GM18870 (cell line): Measurements from ENCODE around the gene ATP6V1E1.

Source experiments
- ATAC-seq: cut with Tn5 transposase; IDR thresholded peaks from one replicate; pipeline ENCODE4 v1.9.1; 2021; ENCODE audit warnings: moderate library complexity; ENCODE audit not compliant: unreplicated experiment

ATP6V1E1 gene

DNA sequence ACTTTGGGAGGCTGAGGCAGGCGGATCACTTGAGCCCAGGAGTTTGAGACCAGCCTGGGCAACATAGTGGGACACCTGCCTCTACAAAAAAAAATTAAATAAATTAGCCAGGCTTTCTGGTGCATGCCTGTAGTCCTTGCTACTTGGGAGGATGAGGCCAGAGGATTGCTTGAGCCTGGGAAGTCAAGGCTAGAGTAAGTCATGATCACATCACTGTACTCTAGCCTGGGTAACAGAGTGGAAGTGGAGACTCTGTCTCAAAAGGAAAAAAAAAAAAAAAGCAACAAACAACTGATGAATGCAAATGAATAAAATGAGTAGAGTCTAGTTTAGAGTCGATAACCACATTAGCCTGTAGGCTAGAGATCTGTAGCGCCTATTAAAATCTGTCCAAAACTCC is 6.1 kb upstream of the ATP6V1E1 start:
- no peak for ATAC-seq

DNA sequence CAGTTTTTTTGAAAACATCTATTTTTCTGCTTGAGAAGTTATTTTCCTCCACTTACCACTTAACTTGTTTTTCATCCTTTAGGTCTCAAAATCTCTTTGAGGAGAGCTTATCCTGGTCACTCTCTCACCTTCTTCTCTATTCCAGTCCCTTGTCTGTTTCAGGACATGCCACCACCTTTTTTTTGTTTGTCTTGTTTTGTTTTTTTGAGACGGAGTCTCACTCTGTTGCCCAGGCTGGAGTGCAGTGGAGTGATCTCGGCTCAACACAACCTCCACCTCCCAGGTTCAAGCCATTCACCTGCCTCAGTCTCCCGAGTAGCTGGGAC is 5.4 kb upstream of the ATP6V1E1 start:
- ATAC-seq = no peak

DNA sequence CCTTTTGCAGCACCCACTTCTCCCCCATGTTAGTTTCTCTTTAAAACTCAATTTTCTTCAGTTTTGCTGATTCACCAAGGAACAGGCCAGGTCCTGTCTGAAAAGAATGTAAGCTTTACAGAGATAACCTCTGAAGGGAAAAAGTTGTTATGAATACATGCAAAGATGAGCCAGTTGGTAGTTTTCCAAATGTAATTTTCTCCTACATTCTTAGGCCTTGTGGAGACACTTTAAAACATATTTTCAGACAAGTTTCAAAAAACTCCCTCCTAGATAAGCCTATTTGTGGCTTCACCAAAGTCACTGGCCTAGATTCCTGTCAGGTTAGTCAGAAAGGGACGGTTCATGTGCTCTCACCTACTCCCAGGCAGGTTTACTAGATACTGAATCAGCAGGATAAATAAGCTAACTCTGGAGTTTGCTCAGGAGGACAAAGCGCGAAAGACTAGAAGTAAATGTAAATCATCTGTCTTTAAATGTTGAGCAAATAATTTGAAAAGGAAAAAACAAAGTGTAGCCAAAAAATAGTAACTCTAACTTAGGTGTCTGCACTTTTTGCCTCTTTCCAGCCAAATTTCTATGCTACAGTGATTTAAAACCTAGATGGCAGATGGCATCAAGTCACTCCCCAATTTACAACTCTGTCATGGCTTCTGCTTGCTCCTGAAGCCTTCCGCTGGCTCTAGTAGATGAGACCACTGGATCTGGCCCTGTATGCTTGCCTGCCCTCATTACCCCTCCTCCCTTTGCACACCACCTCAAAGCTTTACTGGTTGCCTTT is 4.9 kb upstream of the ATP6V1E1 start:
- ATAC-seq = no peak

DNA sequence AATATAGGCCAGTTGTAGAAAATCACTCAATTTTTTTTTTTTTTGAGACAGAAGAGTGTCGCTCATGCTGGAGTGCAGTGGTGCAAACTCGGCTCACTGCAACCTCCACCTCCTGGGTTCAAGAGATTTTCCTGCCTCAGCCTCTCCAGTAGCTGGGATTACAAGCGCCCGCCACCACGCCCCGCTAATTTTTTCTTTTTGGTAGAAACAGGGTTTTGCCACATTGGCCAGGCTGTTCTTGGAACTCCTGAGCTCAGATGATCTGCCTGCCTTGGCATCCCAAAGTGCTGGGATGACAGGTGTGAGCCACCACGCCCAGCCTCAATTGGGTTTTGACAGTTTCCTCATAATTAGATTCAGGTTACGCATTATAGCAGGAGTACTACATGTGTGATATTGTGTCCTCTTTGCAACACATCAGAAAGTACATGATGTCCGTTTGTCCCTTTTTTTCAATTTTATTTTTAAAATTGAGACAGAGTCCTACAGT is 2.6 kb upstream of the ATP6V1E1 start:
- no peak for ATAC-seq

DNA sequence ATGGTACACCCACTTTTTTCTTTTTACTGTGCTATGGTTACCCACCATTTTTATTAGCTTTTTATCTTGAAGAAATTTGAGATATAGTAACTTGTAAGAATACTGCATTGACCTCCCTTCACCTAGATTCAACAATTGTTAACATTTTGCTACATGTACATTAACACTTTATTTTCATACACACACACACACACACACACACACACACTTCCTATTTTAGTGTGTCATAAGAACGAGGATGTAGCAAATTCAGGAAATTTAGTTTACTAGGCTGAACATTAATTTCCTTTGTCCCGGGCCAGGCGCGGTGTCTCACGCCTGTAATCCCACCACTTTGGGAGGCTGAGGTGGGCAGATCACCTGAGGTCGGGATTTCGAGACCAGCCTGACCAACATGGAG is 1.1 kb upstream of the ATP6V1E1 start:
- ATAC-seq = no peak

DNA sequence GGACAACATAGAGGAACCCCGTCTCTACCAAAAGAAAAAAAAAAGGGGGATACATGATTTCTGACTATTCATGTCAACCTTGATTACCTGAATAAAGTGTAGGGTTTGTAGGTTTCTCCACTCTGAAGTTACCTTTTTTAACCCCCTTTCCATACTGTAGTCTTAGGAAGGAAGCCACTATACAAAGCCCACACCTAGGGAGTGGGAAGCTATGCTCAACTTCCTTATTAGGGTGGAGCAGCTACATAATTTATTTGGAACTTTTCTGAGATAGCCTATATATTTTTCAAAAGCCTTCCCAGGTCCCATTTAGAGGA is 582 bp upstream of the ATP6V1E1 start:
- ATAC-seq = no peak

DNA sequence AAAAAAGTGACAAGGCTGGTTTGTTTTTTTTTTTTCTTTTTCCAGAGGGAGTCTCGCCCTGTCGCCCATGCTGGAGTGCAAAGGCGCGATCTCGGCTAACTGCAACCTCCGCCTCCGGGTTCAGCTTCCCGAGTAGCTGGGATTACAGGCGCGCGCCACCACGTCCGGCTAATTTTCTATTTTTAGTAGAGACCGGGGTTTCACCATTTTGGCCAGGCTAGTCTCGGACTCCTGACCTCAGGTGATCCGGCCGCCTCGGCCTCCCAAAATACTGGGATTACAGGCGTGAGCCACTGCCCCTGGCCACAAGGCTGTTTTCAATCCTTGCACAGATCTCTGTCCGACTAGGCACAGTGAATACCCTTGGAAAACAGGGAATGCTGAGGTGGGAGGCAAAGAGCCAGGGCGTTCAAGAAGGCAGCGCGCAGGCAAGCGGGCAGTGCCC is 566 bp downstream of the ATP6V1E1 start:
- ATAC-seq = no peak

DNA sequence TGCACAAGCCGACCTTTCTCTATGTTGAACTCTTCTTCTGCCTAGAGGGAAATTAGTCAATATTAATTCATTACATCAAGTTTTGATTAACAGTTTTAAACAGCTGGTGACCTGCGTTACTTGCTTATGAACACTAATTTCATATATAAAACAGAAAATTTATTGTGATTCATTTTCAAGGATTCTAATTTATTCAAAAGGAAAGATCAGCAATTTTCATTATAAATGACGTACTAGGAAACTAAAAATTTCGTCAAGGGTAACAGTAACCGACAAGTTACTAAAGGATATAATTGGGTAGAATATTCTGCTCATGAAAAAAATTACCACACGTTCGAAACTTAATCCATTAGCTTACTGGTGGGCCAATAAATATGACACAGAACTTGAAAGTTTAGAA is 15.3 kb downstream of the ATP6V1E1 start:
- ATAC-seq = no peak

DNA sequence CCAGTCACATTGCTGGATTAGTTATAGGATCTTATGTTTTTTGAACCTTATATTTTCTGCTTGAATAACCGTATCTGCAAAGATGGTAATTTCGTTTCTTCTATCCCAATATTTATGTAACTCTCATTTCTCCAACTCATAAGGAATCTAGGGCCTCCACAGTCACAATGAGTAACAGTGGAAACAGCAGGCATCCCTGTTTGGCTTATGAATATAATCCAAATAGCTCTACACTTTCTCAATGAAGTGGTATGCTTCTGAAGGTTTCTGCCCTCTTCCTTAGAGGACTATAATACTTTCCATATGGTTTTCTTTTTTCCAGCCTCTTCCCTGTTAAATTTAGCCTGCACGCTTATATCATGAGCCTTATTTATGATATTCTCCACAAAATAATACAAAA is 16.5 kb downstream of the ATP6V1E1 start:
- no peak for ATAC-seq

DNA sequence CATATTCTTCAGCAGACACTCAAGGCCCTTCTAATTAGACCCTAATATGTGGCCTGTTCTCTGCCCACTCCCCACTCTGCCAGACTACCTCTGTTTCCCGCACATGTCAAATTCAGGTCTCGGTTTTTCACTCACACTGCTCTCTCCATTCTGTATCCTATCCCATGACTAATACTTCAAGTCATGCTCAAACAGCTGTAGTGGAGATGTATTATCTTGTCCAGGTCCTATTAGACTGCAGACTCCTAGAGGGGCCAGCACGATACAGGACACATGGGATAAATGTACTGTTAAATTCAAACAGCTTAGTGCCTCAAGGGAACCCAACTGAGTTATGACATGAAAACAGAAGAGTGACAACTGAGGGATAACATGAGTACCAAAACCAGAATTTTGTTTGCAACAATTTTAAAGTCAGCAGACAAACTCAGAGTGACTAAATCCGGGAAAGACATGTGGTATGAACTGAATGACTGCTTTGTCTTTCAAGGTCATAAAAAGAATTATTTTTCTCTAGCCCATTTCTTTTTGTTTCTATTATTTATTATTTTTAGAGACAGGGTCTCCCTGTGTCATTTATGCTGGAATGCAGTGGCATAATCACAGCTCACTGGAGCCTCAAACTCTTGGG is 20.5 kb downstream of the ATP6V1E1 start:
- ATAC-seq = no peak

DNA sequence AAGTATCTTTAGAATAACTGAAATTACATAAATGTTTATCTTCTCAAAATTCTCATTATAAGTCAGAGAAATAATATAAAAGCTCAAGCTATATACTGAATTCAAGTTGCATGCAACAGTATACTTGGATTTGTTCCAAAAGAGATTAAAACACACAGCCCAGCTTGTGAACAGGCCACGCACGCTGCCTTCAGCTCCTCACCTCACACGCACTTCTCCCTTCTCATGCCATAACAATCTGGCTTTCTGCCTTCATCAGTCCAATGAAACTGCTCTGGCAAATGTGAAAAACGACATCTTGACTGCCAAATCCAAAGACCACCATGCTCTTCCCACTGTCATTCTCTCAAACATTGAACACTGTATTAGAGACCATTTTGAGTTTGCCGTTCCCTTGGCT is 22.1 kb downstream of the ATP6V1E1 start:
- no peak for ATAC-seq

DNA sequence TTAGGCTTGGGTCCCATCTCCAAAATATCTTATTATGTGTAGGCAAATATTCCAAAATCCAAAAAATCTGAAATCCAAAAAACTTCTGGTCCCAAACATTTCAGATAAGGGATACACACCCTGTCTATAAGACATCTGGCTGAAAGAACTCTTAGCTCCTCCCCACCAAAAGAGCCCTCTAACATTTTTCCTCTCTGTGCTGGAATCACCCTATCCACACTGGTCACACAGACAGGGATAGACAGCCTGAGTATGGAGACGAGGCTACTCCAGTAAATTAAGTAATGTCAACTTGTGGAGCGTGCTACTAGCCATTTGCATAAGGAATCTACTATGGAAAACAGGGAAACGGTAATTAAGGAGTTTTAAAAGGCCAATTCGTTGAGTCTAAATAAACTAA is 24.9 kb downstream of the ATP6V1E1 start:
- ATAC-seq = no peak

DNA sequence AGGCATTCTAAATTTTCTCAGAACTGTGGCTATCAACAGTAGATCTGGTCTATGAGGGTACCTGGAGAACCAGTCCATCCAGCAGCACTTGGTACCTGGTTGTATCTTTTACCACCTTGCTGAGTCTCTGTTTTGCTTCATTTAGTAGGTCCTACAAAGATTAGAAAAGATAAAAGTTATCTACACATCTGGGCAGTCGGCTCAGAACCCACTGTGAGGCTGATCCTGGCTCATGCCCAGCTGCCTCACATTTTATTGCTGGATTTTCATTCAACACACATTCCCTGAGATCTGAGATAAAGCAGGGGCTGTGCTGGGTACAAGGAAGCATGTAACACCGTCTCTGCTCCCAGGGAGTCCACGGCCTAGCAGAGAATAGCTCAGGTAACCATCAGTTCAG is 27.5 kb downstream of the ATP6V1E1 start:
- no peak for ATAC-seq

DNA sequence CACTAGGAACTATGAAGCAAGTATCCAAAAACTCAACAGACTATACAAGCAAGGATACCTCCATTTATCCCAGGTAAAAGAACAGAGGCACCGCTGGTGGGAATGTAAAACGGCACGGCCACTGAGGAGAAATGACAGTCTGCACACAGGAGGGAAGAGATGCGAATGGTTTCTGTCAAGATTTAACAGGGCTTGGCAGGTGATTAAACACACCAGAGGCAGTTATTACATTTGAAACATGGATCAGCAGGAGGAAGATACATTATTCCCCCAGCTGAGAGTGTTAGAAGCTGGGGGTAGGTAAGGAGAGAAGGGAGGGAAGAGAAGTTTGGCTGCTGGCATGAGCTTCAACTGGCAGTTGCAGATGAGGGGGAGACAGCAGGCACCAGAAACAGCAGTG is 30.2 kb downstream of the ATP6V1E1 start:
- no peak for ATAC-seq

DNA sequence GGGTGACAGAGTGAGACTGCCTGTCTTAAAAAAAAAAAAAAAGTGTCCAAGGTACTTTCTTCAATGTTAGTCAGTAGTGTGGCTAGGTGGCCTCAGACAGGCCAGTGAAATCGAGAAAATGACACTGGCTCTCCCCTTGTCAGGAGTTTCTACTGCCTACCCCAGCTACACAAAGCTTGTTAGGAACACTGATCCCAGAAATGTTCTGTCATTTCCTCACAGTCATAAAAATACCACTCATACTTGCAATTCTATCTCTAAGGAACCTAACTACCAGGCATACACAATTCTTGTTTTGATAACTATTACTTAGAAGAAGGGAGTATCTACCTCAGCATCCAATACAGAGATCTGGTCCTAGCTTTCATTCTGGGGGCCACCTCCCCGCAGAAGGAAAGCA is 31.3 kb downstream of the ATP6V1E1 start:
- no peak for ATAC-seq

DNA sequence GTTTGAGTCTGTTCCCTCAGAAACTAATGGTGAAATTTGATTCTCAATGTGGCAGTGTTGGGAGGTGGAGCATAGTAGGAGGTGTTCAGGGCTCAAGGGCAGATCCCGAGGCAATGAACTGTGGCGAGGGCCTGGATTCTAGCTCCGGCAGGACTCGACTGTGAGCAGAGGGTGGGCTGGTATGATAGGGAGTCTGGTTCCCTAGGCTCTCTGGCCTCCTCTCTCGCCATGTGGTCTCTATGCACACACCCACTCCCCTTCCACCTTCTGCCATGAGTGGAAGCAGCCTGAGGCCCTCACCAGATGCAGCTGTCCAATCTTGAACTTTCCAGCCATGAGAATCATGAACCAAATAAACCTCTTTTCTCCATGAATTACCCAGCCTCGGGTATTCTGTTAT is 32.3 kb downstream of the ATP6V1E1 start:
- ATAC-seq = no peak

DNA sequence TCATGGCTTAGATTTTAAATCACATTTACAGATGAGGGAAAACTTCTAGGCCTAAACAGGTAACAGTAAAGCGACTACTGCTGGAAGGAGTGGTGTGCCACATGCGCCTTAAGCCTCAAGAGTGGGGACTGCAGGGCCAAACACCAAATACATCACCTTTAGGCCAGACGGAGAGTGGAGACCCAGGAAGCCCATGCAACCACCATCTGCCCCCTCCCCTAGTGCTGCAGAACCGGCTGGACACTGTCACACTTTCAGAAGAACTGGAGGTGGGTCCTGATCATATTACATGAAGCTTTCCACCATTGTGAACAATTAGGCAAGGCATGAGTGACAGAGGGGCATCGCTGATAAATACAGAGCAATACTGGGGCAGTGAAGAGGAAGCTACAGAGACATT is 36.3 kb downstream of the ATP6V1E1 start:
- no peak for ATAC-seq

DNA sequence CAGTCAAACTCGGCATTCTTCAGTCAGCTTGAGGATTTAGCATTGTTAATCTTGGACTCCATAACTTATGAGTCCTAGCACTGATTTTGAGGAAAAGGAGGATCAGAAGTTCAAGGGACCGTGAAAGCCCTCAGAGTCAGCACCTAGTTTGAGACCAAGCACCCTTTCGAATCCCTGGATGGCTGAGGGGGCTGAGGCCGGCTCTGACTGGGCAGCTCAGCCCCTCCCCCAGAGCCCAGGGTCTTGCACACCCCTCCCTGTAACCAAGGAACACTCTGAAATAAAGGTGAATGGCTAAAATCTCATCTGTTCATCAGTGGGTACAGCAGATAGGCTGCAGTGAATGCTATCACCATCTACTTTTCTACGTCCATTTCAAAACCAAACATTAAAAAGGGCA is 38.0 kb downstream of the ATP6V1E1 start:
- no peak for ATAC-seq

DNA sequence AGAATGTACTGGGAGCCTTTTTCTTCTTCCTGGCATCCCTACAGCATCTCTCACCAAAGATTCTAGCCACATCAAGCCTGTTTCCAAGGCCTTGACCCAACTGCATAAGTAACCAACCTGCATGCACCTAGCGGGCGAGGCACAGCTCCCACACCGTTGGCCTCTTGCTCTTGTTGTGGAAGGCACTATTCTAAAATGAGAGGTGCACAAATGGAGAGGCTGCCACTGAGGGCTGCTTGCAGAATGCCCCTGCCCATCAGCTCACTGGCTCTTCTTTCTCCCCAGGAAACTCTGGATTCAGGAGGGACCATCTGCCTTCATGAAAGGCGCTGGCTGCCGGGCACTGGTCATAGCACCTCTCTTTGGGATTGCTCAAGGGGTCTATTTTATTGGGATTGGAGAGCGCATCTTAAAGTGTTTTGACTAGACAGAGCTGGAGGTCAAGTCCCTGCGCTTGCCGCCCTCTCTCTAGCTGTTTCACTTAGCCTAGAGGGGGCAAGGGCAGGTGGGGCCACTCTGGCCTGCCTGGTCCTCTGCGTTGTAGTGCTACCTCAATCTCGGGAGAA is 38.7 kb downstream of the ATP6V1E1 start:
- ATAC-seq = no peak

DNA sequence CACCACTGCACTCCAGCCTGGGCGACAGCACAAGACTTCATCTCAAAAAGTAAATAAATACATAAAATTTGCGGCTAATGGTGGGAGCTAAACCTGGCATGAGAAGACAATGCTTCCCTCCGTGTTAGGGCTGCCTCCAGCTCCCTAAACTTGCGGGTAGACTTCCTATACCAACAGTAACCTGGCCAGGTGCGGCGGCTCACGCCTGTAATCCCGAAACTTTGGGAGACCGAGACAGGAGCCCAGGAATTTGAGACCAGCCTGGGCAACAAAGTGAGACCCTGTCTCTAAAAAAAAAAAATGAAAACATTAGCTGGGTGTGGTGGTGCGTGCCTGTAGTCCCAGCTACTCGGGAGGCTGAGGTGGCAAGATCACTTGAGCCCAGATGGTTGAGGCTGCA is 39.9 kb downstream of the ATP6V1E1 start:
- ATAC-seq = no peak

DNA sequence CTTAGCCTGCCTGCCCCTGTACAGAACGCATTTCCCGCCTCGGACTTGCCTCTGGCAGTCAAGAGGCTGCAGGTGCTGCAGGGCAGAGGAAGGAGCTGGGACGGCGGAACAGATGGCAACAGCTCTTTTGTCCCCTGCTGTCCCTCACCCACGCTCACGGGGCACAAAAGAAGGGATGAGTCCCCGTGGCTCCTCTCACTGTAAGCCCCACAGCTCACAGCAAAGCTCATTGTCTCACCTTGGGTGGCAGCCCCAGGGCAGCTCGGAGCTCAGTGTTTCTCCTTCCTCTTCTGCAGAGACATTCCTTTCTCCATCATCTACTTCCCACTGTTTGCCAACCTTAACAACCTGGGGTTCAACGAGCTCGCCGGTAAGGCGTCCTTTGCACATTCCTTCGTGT is 40.9 kb downstream of the ATP6V1E1 start:
- no peak for ATAC-seq

DNA sequence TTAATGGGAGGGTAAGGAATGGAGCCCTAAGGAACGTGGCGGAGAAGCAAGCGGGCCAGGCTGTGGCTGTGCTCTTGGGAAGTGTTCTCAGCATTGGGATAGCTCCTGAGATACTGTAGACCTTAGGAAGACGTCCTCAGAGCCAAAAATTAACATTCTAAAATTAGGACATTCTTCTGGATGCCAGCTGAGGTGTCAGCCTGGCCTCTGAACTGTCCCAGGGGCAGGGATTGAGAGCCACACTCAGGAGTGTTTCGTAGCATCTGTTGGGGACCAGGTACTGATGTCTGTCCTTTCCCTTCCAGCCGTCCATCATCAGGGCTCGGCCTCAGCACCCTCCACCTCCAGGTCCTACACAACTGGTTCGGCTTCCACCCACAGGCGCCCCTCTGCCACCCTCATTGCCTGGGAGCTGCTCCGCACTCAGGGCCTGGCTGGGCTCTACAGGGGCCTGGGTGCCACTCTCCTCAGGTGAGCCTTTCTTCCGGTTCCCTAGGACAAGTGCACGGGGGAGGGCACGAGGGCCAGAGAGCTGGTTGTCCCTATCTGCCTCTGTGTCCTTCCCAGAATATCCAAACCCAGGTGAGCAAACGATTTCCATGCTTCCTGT is 41.6 kb downstream of the ATP6V1E1 start:
- ATAC-seq = no peak
